ENCODE measurements around the gene TMX1.

The TMX1 gene

GRCh38 chr14:51244591-51244990, 4.5 kb downstream of the TMX1 start:
- DNase-seq: no peak

DNA sequence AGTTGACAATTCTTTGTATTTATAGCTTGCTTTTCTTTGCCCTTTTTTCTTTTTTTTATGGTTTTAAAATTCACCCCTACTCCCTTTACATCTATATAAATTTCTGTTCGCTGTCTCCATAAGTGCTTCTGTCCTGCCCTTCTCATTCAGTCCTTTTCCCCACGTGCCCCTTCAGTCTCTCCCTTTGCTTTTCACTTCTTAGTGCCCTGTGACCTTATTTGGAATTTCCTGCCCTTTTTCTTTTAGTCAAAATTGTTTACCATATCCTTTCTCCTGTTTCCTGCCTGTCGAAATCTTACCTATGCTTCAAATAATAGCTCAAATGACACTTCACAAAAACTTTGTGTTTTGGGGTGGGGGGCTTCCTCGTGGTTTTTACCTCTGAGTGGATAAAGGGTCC, 6.0 kb downstream of the TMX1 start:
- no peak for DNase-seq

DNA sequence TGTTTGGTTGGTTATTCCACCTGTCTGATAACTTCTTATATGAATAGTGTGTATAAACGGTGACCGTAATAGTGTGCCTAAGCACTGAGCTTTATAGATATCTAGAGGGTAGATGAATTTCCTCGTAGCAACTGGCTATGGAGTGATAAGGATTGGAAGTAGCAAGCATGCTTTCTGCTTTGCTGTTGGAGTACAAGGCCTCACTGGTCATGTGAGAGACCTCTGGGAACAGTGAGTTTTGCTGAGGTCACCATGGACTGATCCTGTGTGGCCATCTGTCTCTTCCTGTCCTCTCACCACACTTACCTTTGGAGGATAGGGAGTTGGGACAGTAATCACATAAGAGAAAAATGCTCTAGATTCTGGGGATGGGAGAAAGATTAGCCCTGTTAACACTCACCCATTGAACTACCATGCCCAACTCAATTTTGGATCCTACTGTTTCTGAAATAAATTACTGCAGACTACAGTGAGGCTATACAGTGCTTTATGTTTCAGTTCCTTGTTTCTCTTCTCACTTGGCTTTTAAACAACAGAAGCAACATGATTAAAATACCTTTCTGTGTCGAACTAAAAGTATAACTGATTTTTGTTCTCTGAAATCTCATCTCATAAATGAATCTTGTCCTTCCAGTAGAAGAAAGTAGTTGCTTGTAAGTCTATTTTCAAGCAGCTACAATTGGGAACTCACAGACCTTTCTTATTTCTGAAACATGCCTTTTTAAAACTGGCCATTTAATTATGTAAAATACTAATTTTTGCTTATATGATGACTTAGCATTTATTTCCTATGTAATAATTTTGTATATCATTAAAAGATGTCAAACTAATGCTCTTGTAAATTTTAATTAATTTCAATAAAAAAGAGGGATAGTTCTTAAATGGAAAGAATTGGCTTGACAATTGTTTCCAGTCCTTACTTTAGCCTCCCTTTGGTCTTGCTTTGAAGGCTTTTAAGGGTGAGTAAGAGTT, 8.3 kb downstream of the TMX1 start:
- DNase-seq: no peak

GRCh38 chr14:51251486-51251885, 11.4 kb downstream of the TMX1 start:
- DNase-seq: no peak

GRCh38 chr14:51253880-51254279, 13.8 kb downstream of the TMX1 start:
- no peak for DNase-seq

DNA sequence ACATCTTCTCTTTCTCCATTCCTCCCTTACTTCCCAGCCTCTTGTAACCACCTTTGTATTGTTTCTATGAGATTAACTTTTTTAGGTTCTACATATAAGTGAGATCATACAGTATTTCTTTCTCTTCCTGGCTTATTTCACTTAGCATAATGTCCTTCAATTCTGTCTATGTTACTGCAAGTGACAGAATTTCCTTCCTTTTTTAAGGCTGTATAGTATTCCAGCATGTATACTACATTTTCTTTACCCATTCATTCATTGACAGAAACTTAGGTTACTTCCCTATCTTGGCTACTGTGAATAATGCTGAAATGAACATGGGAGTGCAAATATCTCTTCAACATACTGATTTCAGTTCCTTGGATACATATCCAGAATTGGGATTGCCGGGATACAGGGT, 18.2 kb downstream of the TMX1 start:
- no peak for DNase-seq

- no peak for DNase-seq
Observed at GRCh38 chr14:51258788-51259187, 18.7 kb downstream of the TMX1 start.

DNA sequence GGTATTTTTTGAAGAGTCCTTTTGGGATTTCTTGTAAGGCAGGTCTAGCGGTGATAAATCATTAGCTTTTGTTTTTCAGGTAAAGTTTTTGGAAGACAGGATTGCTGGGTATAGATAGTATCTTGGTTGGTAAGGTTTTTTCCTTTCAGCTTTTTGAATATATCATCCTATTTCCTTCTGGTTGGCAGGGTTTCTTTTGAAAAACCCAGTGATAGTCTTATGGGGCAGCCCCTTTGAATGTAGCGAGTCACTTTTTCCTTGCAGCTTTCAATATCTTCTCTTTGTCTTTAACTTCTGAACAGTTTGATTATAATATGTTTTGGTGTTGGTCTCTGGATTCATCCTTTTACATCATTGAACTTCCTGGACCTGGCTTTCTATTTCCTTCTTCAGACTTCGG, 20.2 kb downstream of the TMX1 start:
- DNase-seq: no peak

GRCh38 chr14:51261151-51261550, 21.1 kb downstream of the TMX1 start:
- DNase-seq: no peak

GRCh38 chr14:51262868-51263267, 22.8 kb downstream of the TMX1 start:
- DNase-seq: no peak

GRCh38 chr14:51269634-51270033, 29.6 kb downstream of the TMX1 start:
- DNase-seq: no peak

DNA sequence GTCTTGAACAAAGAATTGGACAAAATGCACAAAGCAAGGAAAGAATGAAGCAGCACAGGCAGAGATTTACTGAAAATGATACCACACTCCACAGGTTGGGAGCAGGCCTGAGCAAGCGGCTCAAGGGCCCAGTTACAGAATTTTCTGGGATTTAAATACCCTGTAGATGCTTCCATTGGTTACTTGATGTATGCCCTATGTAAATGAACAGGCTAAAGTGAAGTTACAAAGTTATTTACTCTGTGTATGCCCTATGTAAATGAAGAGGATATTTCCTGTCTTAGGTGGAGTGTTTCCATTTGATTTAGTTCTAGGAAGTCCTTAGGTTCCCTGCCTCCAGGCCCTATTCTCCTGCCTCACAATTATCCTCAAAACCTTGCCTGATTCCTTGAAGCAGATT, 36.6 kb downstream of the TMX1 start:
- DNase-seq: no peak

GRCh38 chr14:51277753-51278415, 37.8 kb downstream of the TMX1 start:
- DNase-seq: no peak

GRCh38 chr14:51282517-51282916, 42.5 kb downstream of the TMX1 start:
- DNase-seq: no peak

DNA sequence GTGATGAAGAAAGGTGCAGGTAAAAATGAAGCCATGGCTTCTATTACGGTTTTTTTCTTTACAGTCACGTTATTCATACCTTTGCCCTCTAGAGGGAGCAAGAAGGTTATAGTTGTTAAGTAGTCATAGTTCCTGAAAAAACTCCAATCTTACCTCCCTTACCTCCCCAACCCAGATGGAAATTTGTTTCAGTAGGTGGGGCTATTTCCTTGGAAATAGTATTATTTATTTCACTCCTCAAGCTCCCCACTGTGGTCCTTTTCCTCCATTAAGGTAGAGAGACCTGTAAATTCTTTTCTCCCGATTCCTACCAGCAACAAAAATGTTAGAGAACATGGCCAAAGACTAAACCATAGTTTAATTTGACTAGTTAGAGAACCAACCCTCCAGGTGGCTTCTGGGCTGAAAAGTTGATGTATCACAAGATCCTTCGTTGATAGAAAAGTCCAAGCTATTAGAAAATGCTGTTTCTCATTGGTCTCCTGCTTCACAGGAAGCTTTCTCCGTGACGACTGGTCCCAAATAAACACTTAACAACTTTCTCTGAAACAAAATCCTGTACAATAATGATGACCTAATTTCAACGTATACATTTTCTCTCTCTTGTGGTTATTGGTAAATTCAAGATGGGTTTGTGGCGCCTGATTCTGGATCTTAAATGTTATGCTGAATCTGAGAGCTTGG, 43.5 kb downstream of the TMX1 start:
- DNase-seq: no peak

GRCh38 chr14:51284241-51284640, 44.2 kb downstream of the TMX1 start:
- no peak for DNase-seq

DNA sequence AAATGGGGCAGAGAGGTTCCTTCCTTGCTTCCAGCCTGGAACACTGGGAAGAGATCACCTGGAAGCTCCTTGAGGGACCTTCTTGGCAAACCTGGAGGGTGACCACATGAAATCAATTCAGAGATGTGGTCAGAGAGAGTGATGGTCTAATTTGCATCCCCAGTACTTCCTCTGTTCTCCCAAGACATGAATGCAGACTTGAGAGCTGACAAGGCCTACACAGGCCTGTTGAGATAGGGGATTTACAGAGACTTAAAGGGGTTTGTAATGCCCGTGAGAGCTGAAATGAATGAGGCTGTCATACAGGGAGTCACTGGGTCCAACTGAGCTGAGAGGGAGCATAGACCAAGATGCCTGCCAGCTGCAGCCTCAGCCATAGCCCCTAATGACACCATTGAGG, 45.1 kb downstream of the TMX1 start:
- no peak for DNase-seq

GRCh38 chr14:51289169-51289568, 49.1 kb downstream of the TMX1 start:
- no peak for DNase-seq

DNA sequence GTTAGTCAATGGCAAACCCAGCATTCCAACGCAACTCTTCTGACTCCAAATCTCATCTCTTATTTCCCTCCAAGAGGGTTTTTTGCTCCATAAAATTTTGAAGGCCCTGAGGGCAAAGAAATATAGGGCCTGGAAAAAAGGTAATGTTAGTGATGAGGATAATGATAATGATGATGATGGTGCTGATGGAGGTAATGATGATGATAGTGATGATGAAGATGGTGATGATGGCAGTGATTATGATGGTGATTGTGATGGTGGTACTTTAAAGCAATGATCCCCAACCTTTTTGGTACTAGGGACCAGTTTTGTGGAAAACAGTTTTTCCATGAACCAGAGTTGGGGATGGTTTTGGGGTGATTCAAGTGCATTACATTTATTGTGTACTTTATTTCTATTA, 50.1 kb downstream of the TMX1 start:
- no peak for DNase-seq

DNA sequence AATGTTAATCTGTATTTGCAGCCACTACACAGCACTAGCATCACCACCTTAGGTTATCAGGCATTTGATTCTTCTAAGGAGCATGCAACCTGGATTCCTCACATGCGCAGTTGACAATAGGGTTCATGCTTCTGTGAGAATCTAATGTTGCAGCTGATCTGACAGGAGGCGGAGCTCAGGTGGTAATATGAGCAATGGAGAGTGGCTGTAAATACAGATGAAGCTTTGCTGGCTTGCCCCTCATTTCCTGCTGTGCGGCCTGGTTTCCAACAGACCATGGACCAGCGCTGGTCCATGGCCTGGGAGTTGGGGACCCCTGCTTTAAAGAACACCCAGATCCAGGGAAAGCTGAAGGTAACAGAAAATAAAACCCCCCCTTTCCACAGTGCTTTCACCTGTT, 51.0 kb downstream of the TMX1 start:
- DNase-seq: no peak

GRCh38 chr14:51293149-51293911, 53.3 kb downstream of the TMX1 start:
- no peak for DNase-seq

- no peak for DNase-seq
Observed at GRCh38 chr14:51293912-51294389, 53.9 kb downstream of the TMX1 start.
